Uterus (tissue), 4 donors: ENCODE data around the gene IFNA21. TPM values are rescaled to one million over a fixed set of nuclear protein-coding genes. Genes with fewer than 3 reads are reported as not detected.
"Not testable (repeated sequence)": the region's sequence is repeated elsewhere in the genome, so short reads cannot be mapped to it uniquely, and the experiment has no call there.

ENCODE experiments used
- DNase-seq, 2 donors: peaks; one replicate each; pipeline ENCODE4 v3.0.0-alpha.2; 2019 to 2020
- H3K27ac ChIP-seq, 2 donors: fragments of 200-600 bp; sonication (generic); 1 replicate in 1 of 2; 2 replicates in 1 of 2; pipeline ENCODE4 v1.5.1; 2016 to 2018
- H3K27me3 ChIP-seq, 2 donors: fragments of 200-600 bp; sonication (generic); one replicate each; pipeline ENCODE4 v1.5.1; 2018 to 2019; ENCODE audit warnings: control low read depth in 1 of 2
- H3K36me3 ChIP-seq, 2 donors: fragments of 200-600 bp; sonication (generic); one replicate each; pipeline ENCODE4 v1.5.1; 2019; ENCODE audit warnings: control low read depth in 1 of 2
- H3K4me1 ChIP-seq, 2 donors: fragments of 200-600 bp; sonication (generic); one replicate each; pipeline ENCODE4 v1.5.1; 2018 to 2019; ENCODE audit warnings: control low read depth in 1 of 2
- H3K4me3 ChIP-seq, 2 donors: fragments of 200-600 bp; sonication (generic); 1 replicate in 1 of 2; 2 replicates in 1 of 2; pipeline ENCODE4 v1.5.1; 2018 to 2019; ENCODE audit warnings: mild to moderate bottlenecking in 1 of 2
- H3K9me3 ChIP-seq, 2 donors: fragments of 200-600 bp; sonication (generic); one replicate each; pipeline ENCODE4 v1.5.1; 2019; ENCODE audit warnings: control low read depth in 1 of 2
- CTCF ChIP-seq, 4 experiments: fragments of 200-600 bp in 2 of 4; fragments of 450-650 bp in 2 of 4; sonication (generic) in 2 of 4; IDR thresholded peaks; one replicate each; pipeline ENCODE4 v1.5.1; 2016 to 2019; ENCODE audit warnings: antibody characterized with exemption in 4 of 4, mild to moderate bottlenecking in 2 of 4, moderate library complexity in 1 of 4
- POLR2A ChIP-seq, 2 donors: fragments of 450-650 bp; IDR thresholded peaks; one replicate each; pipeline ENCODE4 v1.6.1; 2016; ENCODE audit warnings: antibody characterized with exemption in 2 of 2, mild to moderate bottlenecking in 1 of 2, moderate library complexity in 1 of 2
- intact Hi-C: fragments of 100-400 bp; cut with DNase I; formaldehyde crosslinking; loops from one replicate; pipeline ENCODE4 v1.15.1; 2023; ENCODE audit warnings: low total_unique reads
- total RNA-seq, 4 donors: library from RNA; depleted of rRNA in 3 of 4; stranded (reverse); fragments of >200 nt in 3 of 4; gene quantifications; one replicate each; pipeline versions ENCODE4 v1.1.0 to v1.2.4, GENCODE V29; 2014 to 2023
- donor health status: DM: yes; HTN: yes; CAD: no.

IFNA21 gene
- total RNA-seq = not detected

- H3K27me3 ChIP-seq, H3K27ac ChIP-seq, DNase-seq, H3K4me3 ChIP-seq, H3K9me3 ChIP-seq, H3K4me1 ChIP-seq, intact Hi-C loops, H3K36me3 ChIP-seq: not testable (repeated sequence)
Observed at GRCh38 chr9:21166560-21166959, at the start of gene IFNA21. Gene IFNA21, minus strand, starts transcription at chr9:21166660. Its CDS starts 48 bp downstream, at chr9:21166612.

- H3K4me3 ChIP-seq, DNase-seq, H3K36me3 ChIP-seq, H3K9me3 ChIP-seq, H3K27me3 ChIP-seq, intact Hi-C loops, H3K27ac ChIP-seq, H3K4me1 ChIP-seq: not testable (repeated sequence)
Observed at GRCh38 chr9:21213411-21214326, 47.2 kb upstream of the IFNA21 start.

GRCh38 chr9:21212160-21212559 lies 45.7 kb upstream of the IFNA21 start:
- H3K4me3 ChIP-seq, H3K36me3 ChIP-seq, H3K27ac ChIP-seq, DNase-seq, H3K9me3 ChIP-seq, H3K27me3 ChIP-seq, H3K4me1 ChIP-seq, intact Hi-C loops: not testable (repeated sequence)

- H3K27me3 ChIP-seq, H3K4me1 ChIP-seq, H3K27ac ChIP-seq, intact Hi-C loops, H3K4me3 ChIP-seq, H3K36me3 ChIP-seq, H3K9me3 ChIP-seq, DNase-seq: not testable (repeated sequence)
Observed at GRCh38 chr9:21210782-21211181, 44.3 kb upstream of the IFNA21 start.

- Histone ChIP-seq H3K4me3 (no peak overlapping the region), H3K27me3 (no peaks in the 10 kb centered on the region), H3K36me3 (no peaks in the 10 kb centered on the region), H3K9me3 (no peaks in the 10 kb centered on the region), H3K27ac (no peak overlapping the region), H3K4me1 (no peaks in the 10 kb centered on the region)
- intact Hi-C loops = no loop called here
- no peak for DNase-seq
- no peak for TF ChIP-seq CTCF (IDR thresholded peaks at IDR 0.05)
Observed at GRCh38 chr9:21210311-21210710, 43.9 kb upstream of the IFNA21 start.

- H3K27ac ChIP-seq, DNase-seq, H3K4me1 ChIP-seq, intact Hi-C loops, H3K4me3 ChIP-seq, H3K27me3 ChIP-seq, H3K36me3 ChIP-seq, H3K9me3 ChIP-seq: not testable (repeated sequence)
Observed at GRCh38 chr9:21207043-21207442, 40.6 kb upstream of the IFNA21 start, which contains the start of gene IFNA10. Gene IFNA10, minus strand, starts transcription at chr9:21207143. Its CDS starts 46 bp downstream, at chr9:21207097.

GRCh38 chr9:21205204-21205603 lies 38.7 kb upstream of the IFNA21 start:
- Histone ChIP-seq H3K4me1 (no peaks in the 10 kb centered on the region), H3K27ac (no peak overlapping the region), H3K9me3 (no peaks in the 10 kb centered on the region), H3K4me3 (no peak overlapping the region), H3K27me3 (no peaks in the 10 kb centered on the region), H3K36me3 (no peaks in the 10 kb centered on the region)
- DNase-seq = no peak
- intact Hi-C loops = no loop called here
- no peak for TF ChIP-seq POLR2A (IDR thresholded peaks at IDR 0.05)
- no peak for TF ChIP-seq CTCF (IDR thresholded peaks at IDR 0.05)

- H3K36me3 ChIP-seq, intact Hi-C loops, H3K4me3 ChIP-seq, H3K4me1 ChIP-seq, H3K9me3 ChIP-seq, DNase-seq, H3K27ac ChIP-seq, H3K27me3 ChIP-seq: not testable (repeated sequence)
Observed at GRCh38 chr9:21202105-21202504, 35.6 kb upstream of the IFNA21 start, which contains the start of gene IFNA7. Gene IFNA7, minus strand, starts transcription at chr9:21202205. Its CDS starts 40 bp downstream, at chr9:21202165.
